HFFc6 (cell line): ENCODE data around the gene COX5A. TPM values are rescaled to one million over a fixed set of nuclear protein-coding genes. Genes with fewer than 3 reads are reported as not detected.

ENCODE experiments used
- DNase-seq: peaks from one replicate; pipeline ENCODE4 v3.0.0-alpha.2; 2018
- H3K27ac Mint-ChIP-seq: 2 replicates; pipeline ENCODE4 v1.8.0; 2020; ENCODE audit warnings: mild to moderate bottlenecking, mixed read lengths
- H3K27me3 Mint-ChIP-seq: 2 replicates; pipeline ENCODE4 v1.8.0; 2021; ENCODE audit warnings: mild to moderate bottlenecking, moderate library complexity, mixed read lengths; ENCODE audit not compliant: insufficient read depth
- H3K36me3 Mint-ChIP-seq: 2 replicates; pipeline ENCODE4 v1.8.0; 2021; ENCODE audit warnings: low read depth, mixed read lengths
- H3K4me1 Mint-ChIP-seq: 2 replicates; pipeline ENCODE4 v1.8.0; 2020; ENCODE audit warnings: low read depth, mixed read lengths
- H3K4me3 Mint-ChIP-seq: 2 replicates; pipeline ENCODE4 v1.8.0; 2020; ENCODE audit warnings: mild to moderate bottlenecking, moderate library complexity, mixed read lengths
- H3K9me3 Mint-ChIP-seq: 2 replicates; pipeline ENCODE4 v1.8.0; 2020; ENCODE audit warnings: mild to moderate bottlenecking, mixed read lengths
- long read RNA-seq: library from polyadenylated mRNA; unstranded; transcript quantifications from one replicate; pipeline ENCODE4 v2.0.0, GENCODE V29; 2019
- total RNA-seq, 6 experiments: library from RNA; stranded (reverse); fragmentation: NEBNext Ultra II Directional; extraction: Animal tissue kit (Norgen Biotek cat#: 25700); gene quantifications; 2 replicates in 1 of 6; 3 replicates in 5 of 6; pipeline ENCODE4 v1.2.3, GENCODE V29; 2021
- TF ChIP-seq, protein P1 (sequence below): fragments of 200-600 bp; sonication (generic); IDR thresholded peaks from 2 replicates; pipeline ENCODE4 v1.5.0; 2021; ENCODE audit warnings: antibody characterized with exemption, mild to moderate bottlenecking

The COX5A gene
- total RNA-seq = 100 to 1,000 TPM; 181 to 189 (median 186) TPM
- long read RNA-seq, transcript COX5A-201 (5 exons, 1,268 nt) = major isoform, 213 of 233 reads
- long read RNA-seq, transcript COX5A-204 (4 exons, 579 nt) = minor isoform, 7 of 233 reads
- long read RNA-seq, partial matches to known transcripts = 3 of 233 reads
- long read RNA-seq, other reads (novel, unspliced or antisense) = 8 of 233 reads

DNA sequence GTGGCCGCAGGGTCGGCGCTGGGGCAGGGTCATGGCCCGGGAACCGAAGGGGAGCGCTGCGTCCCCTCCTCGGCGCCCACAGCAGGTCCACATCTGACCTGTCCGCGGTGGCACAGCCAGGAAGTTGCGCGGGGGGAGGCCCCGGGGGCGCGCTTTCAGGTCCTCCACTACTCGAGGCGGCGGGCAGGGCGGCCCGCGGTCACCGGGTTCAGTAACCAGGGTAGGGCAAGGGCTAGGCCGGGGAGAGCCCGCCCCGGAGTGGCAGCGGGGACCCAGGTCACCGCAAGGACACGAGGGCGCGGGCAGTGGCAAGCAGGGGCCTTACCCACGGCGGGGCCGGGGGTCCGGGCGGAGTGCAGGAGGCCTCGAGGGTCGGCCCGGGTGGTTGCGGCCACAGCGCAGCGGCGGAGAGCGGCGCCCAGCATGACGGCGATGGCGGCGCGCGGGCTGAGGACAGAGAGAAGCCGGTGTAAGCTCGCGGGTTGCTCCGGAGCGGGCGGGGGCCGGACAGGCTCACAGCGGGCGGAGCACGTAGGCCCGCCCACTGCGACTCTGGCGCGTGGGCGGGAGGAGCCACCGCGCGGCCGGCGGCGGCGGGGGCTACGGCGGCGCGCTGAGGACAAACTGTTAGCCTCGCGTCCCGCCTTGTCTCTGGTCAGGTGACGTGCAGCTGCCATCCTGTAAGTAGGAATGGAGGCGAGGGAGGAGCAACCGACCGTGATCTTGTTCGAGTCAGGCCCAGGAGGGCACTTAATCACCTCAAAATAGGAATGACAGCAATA, at the start of gene COX5A:
TSS of gene COX5A (minus strand) at position 484 of the 782 bp plus-strand sequence. CDS start at position 425, 59 bp downstream.
- peaks cover 15% of the 10 kb centered on the region for H3K4me1 Mint-ChIP-seq
- H3K4me3 Mint-ChIP-seq = peak within 1 kb of the TSS; percentile 94
- DNase-seq = peak; percentile 94
- H3K27me3 Mint-ChIP-seq = peaks cover 3% of the 10 kb centered on the region; the same call in 1 of the 2 replicates
- peak within 1 kb of the TSS; percentile 90 for H3K27ac Mint-ChIP-seq
- peaks cover 4% of the 10 kb centered on the region; the same call in 1 of the 2 replicates for H3K36me3 Mint-ChIP-seq
- H3K9me3 Mint-ChIP-seq = no peaks in the 10 kb centered on the region
- TF ChIP-seq, protein P1, sequence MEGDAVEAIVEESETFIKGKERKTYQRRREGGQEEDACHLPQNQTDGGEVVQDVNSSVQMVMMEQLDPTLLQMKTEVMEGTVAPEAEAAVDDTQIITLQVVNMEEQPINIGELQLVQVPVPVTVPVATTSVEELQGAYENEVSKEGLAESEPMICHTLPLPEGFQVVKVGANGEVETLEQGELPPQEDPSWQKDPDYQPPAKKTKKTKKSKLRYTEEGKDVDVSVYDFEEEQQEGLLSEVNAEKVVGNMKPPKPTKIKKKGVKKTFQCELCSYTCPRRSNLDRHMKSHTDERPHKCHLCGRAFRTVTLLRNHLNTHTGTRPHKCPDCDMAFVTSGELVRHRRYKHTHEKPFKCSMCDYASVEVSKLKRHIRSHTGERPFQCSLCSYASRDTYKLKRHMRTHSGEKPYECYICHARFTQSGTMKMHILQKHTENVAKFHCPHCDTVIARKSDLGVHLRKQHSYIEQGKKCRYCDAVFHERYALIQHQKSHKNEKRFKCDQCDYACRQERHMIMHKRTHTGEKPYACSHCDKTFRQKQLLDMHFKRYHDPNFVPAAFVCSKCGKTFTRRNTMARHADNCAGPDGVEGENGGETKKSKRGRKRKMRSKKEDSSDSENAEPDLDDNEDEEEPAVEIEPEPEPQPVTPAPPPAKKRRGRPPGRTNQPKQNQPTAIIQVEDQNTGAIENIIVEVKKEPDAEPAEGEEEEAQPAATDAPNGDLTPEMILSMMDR = no peak

DNA sequence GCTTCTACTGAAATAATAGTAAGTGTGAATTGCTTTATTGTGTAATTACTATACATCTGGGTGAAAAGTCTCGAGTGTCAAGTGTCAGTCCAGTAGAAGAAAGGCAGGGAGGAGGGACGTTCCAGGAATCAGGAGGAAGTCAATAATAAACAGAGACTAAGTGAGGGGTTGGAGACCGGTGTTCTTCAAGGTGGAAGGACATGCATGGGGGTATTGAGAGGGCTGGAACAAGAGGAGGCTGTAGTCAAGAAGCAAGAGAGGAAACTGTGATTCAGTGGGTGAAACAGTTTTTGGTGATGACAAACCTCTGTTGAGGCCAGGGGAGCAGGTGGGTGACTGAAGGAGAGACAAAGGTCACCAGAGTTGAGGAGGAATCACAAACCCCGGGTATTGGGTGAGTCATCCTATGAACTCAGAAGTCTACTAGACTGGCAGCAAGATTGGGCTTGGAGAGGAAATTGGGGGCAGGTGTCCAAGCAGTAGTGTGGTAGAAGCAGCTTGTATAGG, 45.9 kb upstream of the COX5A start:
- DNase-seq = peak; percentile 10
- TF ChIP-seq, protein P1 = no peak
- Mint-ChIP-seq H3K36me3 (no peaks in the 10 kb centered on the region), H3K9me3 (no peaks in the 10 kb centered on the region), H3K27ac (no peak overlapping the region), H3K4me3 (no peak overlapping the region), H3K4me1 (peaks cover 10% of the 10 kb centered on the region), H3K27me3 (peaks cover 15% of the 10 kb centered on the region)

DNA sequence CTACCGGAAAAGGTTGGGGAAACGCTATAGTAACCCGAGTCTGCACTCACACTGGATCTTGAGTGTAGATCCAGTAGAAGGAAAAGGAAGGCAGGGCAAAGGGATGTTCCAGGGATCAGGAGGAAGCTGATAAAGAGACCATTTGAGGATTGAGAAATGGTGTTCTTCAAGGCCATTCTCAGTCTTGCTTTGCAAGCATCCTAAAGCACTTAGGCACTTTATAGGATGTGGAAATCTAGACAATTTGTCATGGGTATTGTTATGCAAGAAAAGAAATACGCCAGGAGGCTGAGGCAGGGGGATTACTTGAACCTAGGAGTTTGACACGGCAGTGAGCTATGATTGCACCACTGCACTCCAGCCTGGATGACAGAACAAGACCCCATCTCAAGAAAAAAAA, 44.3 kb upstream of the COX5A start:
- no peak for DNase-seq
- Mint-ChIP-seq H3K36me3 (no peaks in the 10 kb centered on the region), H3K4me1 (peaks cover 25% of the 10 kb centered on the region), H3K9me3 (no peaks in the 10 kb centered on the region), H3K27ac (no peak overlapping the region), H3K4me3 (no peak overlapping the region), H3K27me3 (peaks cover 15% of the 10 kb centered on the region)
- TF ChIP-seq, protein P1 = no peak

DNA sequence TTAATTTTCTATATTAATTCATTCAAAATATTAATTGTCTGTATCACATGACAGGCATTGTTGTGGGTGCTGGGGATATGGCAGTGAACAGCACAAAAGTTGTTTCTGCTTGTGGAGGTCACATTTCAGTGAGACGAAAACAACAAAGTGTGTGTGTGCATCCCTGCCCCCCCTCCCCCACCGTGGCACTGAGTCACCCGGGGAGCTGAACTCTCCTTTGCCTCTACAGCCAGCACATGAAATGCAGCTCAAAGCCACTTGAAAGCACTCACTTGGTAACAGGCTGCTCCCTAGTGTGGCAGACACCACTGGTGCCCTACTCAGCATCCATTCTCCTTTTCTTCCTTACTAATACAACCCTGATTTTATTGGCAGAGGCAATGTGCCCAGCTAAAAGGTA, 40.6 kb upstream of the COX5A start:
- peaks cover 7% of the 10 kb centered on the region for H3K27me3 Mint-ChIP-seq
- TF ChIP-seq, protein P1 = no peak

DNA sequence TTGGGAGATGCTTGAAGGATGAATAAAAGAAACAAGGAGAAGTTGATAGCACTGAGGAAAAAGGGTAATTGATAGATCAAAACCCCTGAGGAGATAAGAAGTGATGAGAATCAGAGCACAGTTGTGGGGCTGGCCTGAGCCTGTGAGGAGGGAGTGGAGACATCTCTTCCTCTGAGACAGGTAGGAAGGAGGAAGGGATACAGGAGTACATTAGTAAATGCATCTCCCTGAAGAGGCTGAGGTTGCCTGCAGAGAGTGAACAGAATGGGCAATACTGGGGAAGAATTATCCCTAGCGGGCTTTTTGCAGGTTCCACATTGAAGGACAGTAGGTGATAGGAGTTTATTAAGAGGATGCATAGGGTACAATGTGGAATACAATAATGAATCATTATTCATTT, 40.2 kb upstream of the COX5A start:
- Mint-ChIP-seq H3K9me3 (no peaks in the 10 kb centered on the region), H3K4me1 (peaks cover 16% of the 10 kb centered on the region), H3K36me3 (no peaks in the 10 kb centered on the region), H3K27me3 (peaks cover 6% of the 10 kb centered on the region), H3K27ac (no peak overlapping the region; the same call in 1 of the 2 replicates), H3K4me3 (no peak overlapping the region)
- DNase-seq = no peak
- TF ChIP-seq, protein P1 = no peak

More for the DNA sequence above, 40.6 kb upstream of the COX5A start:
- Mint-ChIP-seq H3K27ac (no peak overlapping the region), H3K4me1 (peaks cover 18% of the 10 kb centered on the region), H3K4me3 (no peak overlapping the region), H3K9me3 (no peaks in the 10 kb centered on the region), H3K36me3 (no peaks in the 10 kb centered on the region)
- no peak for DNase-seq
